Fibroblast of lung (primary cell): ENCODE results near the gene DPP10. TPM values are rescaled to one million over a fixed set of nuclear protein-coding genes. Genes with fewer than 3 reads are reported as not detected.

Source experiments
- DNase-seq, 2 donors: peaks; one replicate each; pipeline versions ENCODE4 v3.0.0 to v3.0.0-alpha.2; 2010; ENCODE audit warnings: low read depth in 2 of 2
- H2AFZ ChIP-seq: 2 replicates; pipeline ENCODE4 v1.5.1; 2012; ENCODE audit warnings: low read length, control low read depth, inconsistent platforms
- H3K27ac ChIP-seq: 2 replicates; pipeline ENCODE4 v1.5.1; 2011; ENCODE audit warnings: low read length, control low read depth; ENCODE audit not compliant: insufficient read depth
- H3K27me3 ChIP-seq: 2 replicates; pipeline ENCODE4 v1.5.1; 2011; ENCODE audit warnings: mild to moderate bottlenecking, low read length; ENCODE audit not compliant: control insufficient read depth, insufficient read depth
- H3K36me3 ChIP-seq: 2 replicates; pipeline ENCODE4 v1.5.1; 2011; ENCODE audit warnings: low read length; ENCODE audit not compliant: control insufficient read depth, insufficient read depth
- H3K4me1 ChIP-seq: 2 replicates; pipeline ENCODE4 v1.5.1; 2011; ENCODE audit warnings: low read length; ENCODE audit not compliant: control insufficient read depth, insufficient read depth; ENCODE audit errors: extremely low read depth
- H3K4me2 ChIP-seq: 2 replicates; pipeline ENCODE4 v1.5.1; 2011; ENCODE audit warnings: low read length, control low read depth; ENCODE audit not compliant: insufficient read depth; ENCODE audit errors: extremely low read depth
- H3K4me3 ChIP-seq, 4 experiments: fragments of 200-600 bp in 1 of 4; sonication (generic) in 1 of 4; replicated peaks in 1 of 4; 2 replicates each; pipeline ENCODE4 v1.5.1; 2011 to 2016; ENCODE audit warnings: low read length in 4 of 4, low read depth in 3 of 4, mild to moderate bottlenecking in 3 of 4, control low read depth in 2 of 4, inconsistent platforms in 1 of 4, mixed read lengths in 1 of 4; ENCODE audit not compliant: insufficient read depth in 1 of 4; ENCODE audit errors: control extremely low read depth in 1 of 4
- H3K79me2 ChIP-seq: 2 replicates; pipeline ENCODE4 v1.5.1; 2012; ENCODE audit warnings: mild to moderate bottlenecking, low read length, inconsistent platforms; ENCODE audit not compliant: control insufficient read depth, insufficient read depth
- H3K9ac ChIP-seq: 2 replicates; pipeline ENCODE4 v1.5.1; 2011; ENCODE audit warnings: mild to moderate bottlenecking, low read length, control low read depth; ENCODE audit not compliant: insufficient read depth
- H3K9me3 ChIP-seq: 2 replicates; pipeline ENCODE4 v1.5.1; 2012; ENCODE audit warnings: low read depth, low read length; ENCODE audit not compliant: control insufficient read depth, insufficient read depth
- H4K20me1 ChIP-seq: 2 replicates; pipeline ENCODE4 v1.5.1; 2011; ENCODE audit warnings: low read length; ENCODE audit not compliant: control insufficient read depth, insufficient read depth; ENCODE audit errors: extremely low read depth
- EZH2 ChIP-seq: IDR thresholded peaks from 2 replicates; pipeline ENCODE4 v1.5.1; 2012; ENCODE audit warnings: low read length, control low read depth, mild to moderate bottlenecking; ENCODE audit errors: missing control alignments
- polyA plus RNA-seq, 2 donors: library from polyadenylated mRNA; depleted of rRNA in 1 of 2; stranded (reverse) in 1 of 2; unstranded in 1 of 2; fragments of >200 nt; gene quantifications; 2 replicates each; pipeline ENCODE4 v1.2.1, GENCODE V29; 2011 to 2012; ENCODE audit warnings: missing spikeins in 1 of 2
- total RNA-seq: library from RNA; depleted of rRNA; stranded (reverse); fragments of >200 nt; gene quantifications from 2 replicates; pipeline ENCODE4 v1.2.1, GENCODE V29; 2014
- TF ChIP-seq, protein P1 (sequence below), 2 donors: IDR thresholded peaks in 1 of 2; conservative IDR thresholded peaks in 1 of 2; 1 replicate in 1 of 2; 2 replicates in 1 of 2; pipeline ENCODE4 v1.5.1; 2011 to 2012; ENCODE audit warnings: low read length in 2 of 2, control low read depth in 1 of 2, inconsistent platforms in 1 of 2, low read depth in 1 of 2, mild to moderate bottlenecking in 1 of 2

DPP10 gene
- total and polyA plus RNA-seq, 2 donors (not counting 1 experiment from before 2014, with no cell fraction given) = not detected

DNA sequence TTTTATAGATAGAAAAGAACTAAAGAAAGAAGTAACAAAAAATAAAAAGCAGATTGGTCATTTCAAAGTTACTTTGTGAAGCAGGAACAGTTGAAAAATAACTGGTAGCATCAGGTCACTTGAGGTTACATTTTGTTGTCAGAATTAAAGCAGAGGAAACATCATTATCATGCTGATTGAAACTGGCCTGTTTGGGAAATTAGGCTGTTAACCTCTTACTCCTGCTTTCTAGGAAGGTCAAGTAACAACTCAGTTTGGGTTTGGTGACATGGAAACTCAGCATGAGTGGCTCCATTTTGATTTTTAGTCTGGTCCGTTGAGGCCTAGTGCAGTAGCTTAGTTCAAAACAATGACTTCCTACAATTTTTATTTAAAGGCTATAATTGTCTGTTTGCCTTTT lies 1383.5 kb downstream of the DPP10 start:
- no peak overlapping the region for H2AFZ ChIP-seq
- DNase-seq = no peak
- no peak overlapping the region for H3K9ac ChIP-seq
- no peak overlapping the region for H3K4me2 ChIP-seq
- no peak overlapping the region for H3K4me3 ChIP-seq
- no peak for TF ChIP-seq EZH2
- TF ChIP-seq, protein P1, sequence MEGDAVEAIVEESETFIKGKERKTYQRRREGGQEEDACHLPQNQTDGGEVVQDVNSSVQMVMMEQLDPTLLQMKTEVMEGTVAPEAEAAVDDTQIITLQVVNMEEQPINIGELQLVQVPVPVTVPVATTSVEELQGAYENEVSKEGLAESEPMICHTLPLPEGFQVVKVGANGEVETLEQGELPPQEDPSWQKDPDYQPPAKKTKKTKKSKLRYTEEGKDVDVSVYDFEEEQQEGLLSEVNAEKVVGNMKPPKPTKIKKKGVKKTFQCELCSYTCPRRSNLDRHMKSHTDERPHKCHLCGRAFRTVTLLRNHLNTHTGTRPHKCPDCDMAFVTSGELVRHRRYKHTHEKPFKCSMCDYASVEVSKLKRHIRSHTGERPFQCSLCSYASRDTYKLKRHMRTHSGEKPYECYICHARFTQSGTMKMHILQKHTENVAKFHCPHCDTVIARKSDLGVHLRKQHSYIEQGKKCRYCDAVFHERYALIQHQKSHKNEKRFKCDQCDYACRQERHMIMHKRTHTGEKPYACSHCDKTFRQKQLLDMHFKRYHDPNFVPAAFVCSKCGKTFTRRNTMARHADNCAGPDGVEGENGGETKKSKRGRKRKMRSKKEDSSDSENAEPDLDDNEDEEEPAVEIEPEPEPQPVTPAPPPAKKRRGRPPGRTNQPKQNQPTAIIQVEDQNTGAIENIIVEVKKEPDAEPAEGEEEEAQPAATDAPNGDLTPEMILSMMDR (conservative IDR thresholded peaks at IDR 0.05 in 1 of 2, IDR thresholded peaks at IDR 0.05 in 1 of 2; ENCODE audit: low read depth in 1 of 2, low read length in 2 of 2) = no peak
- H3K36me3 ChIP-seq = no peaks in the 10 kb centered on the region
- no peaks in the 10 kb centered on the region for H3K79me2 ChIP-seq
- no peaks in the 10 kb centered on the region for H3K4me1 ChIP-seq
- no peaks in the 10 kb centered on the region for H4K20me1 ChIP-seq
- no peak overlapping the region for H3K27ac ChIP-seq
- H3K9me3 ChIP-seq = no peaks in the 10 kb centered on the region
- H3K27me3 ChIP-seq = no peaks in the 10 kb centered on the region

DNA sequence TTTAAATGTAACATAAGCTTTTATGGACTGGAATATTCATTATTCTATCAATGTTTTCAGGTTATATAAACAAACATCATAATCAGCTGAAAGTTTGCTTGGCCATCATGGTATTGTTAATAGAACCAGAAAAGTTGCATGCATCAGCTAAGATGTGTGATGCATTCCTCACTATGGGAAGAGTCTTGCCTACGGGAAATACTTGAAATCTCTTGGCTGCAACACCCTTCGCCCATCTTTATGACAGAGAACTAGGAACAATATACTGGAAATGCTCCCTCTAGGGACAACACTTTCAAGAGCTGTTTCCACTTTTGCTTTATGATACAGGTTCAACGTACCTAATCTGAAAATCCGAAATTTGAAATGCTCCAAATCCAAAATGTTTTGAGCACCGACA lies 1390.8 kb downstream of the DPP10 start:
- TF ChIP-seq, protein P1 (conservative IDR thresholded peaks at IDR 0.05 in 1 of 2, IDR thresholded peaks at IDR 0.05 in 1 of 2; ENCODE audit: low read depth in 1 of 2, low read length in 2 of 2) = no peak
- TF ChIP-seq EZH2 = no peak
- H3K9ac ChIP-seq = no peak overlapping the region
- no peaks in the 10 kb centered on the region for H3K4me1 ChIP-seq
- no peaks in the 10 kb centered on the region for H3K79me2 ChIP-seq
- H3K4me2 ChIP-seq = no peak overlapping the region
- no peaks in the 10 kb centered on the region for H3K27me3 ChIP-seq
- H3K36me3 ChIP-seq = no peaks in the 10 kb centered on the region
- no peaks in the 10 kb centered on the region for H4K20me1 ChIP-seq
- no peaks in the 10 kb centered on the region for H3K9me3 ChIP-seq
- no peak overlapping the region for H2AFZ ChIP-seq
- H3K4me3 ChIP-seq = no peak overlapping the region
- no peak overlapping the region for H3K27ac ChIP-seq
- DNase-seq = no peak

DNA sequence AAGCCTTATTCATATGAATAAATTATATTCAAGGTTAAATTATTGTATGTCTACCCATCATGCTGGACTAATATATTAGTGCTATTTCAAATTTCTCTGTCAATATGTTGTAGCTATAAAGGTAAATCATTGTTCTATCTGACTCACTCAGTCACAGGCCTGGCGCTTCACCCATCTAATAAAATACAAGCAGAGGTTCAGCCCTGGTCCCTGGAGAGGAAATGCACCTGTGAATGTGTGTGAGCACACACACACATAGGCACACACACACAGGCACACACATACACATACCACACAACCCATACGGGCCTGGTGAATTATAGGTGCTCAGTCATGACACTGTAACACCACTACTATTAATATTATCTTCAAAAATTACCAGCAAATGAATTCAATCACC lies 1396.1 kb downstream of the DPP10 start:
- no peak overlapping the region for H3K9ac ChIP-seq
- H4K20me1 ChIP-seq = no peaks in the 10 kb centered on the region
- no peaks in the 10 kb centered on the region for H3K79me2 ChIP-seq
- H3K4me3 ChIP-seq = no peak overlapping the region
- H3K27me3 ChIP-seq = no peaks in the 10 kb centered on the region
- no peak overlapping the region for H2AFZ ChIP-seq
- H3K36me3 ChIP-seq = no peaks in the 10 kb centered on the region
- no peaks in the 10 kb centered on the region for H3K4me1 ChIP-seq
- TF ChIP-seq, protein P1 (conservative IDR thresholded peaks at IDR 0.05 in 1 of 2, IDR thresholded peaks at IDR 0.05 in 1 of 2; ENCODE audit: low read depth in 1 of 2, low read length in 2 of 2) = no peak
- TF ChIP-seq EZH2 = no peak
- no peak overlapping the region for H3K4me2 ChIP-seq
- no peaks in the 10 kb centered on the region for H3K9me3 ChIP-seq
- no peak overlapping the region for H3K27ac ChIP-seq
- no peak for DNase-seq
